ENCODE measurements around the gene ABCD3. TPM values are rescaled to one million over a fixed set of nuclear protein-coding genes. Genes with fewer than 3 reads are reported as not detected.

ABCD3 gene
- total and polyA plus RNA-seq, 7 donors, result 15.8 to 48.5 (median 37.7) TPM

DNA sequence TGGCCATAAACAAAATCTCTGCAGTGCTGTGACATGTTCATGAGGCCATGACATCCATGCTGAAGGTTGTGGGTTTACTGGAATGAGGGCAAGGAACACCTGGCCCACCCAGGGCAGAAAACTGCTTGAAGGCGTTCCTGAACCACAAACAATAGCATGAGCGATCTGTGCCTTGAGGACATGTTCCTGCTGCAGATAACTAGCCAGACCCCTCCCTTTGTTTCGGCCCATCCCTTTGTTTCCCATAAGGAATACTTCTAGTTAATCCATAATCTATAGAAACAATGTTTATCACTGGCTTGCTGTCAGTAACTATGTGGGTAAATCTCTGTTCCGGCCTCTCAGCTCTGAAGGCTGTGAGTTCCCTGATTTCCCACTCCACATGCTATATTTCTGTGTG lies 28.9 kb upstream of the ABCD3 start:
- Histone ChIP-seq H3K27me3 (ENCODE audit: insufficient read depth in 3 of 3, low read length in 2 of 3) (no peaks in the 10 kb centered on the region), H3K4me3 (no peak overlapping the region), H3K9me3 (no peaks in the 10 kb centered on the region), H3K27ac (no peak overlapping the region), H3K36me3 (ENCODE audit: insufficient read depth in 1 of 2, low read depth in 1 of 2) (no peaks in the 10 kb centered on the region), H3K4me1 (no peaks in the 10 kb centered on the region)
- intact Hi-C loops (cut with DNase I), result no loop called here
- ATAC-seq (no peak), DNase-seq (no peak)
- TF ChIP-seq CTCF (IDR thresholded peaks at IDR 0.05), result no peak
- 70 to 81% (median 73%) methylated on average over 4 of the region's 4 CpGs for WGBS, 3 donors

DNA sequence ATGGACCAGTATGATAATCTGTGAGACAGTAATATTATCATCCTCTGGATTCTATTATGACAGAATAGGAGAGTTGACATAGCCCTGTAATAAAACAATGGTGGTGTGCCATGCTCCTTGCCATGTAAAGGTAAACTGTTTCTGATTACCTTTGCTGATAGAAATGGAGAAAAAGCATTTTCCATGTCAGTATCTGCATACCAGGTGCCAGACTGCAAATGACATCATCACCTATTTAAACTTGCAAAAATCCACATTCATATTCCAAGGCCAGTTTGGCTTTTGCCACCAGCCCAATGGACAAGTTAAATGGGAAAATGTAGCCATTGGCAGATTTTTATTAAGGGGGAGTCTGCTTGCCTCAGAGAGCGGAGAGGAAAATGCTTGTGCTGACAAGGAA lies 23.9 kb upstream of the ABCD3 start:
- no peak overlapping the region for H3K27ac ChIP-seq
- H3K36me3 ChIP-seq (ENCODE audit: insufficient read depth in 1 of 2, low read depth in 1 of 2), result no peaks in the 10 kb centered on the region
- DNase-seq (no peak), ATAC-seq (no peak)
- intact Hi-C loops (cut with DNase I), result no loop called here
- WGBS, 3 donors, result 91 to 100% (median 91%) methylated on average over 1 of the region's 1 CpG
- TF ChIP-seq CTCF (IDR thresholded peaks at IDR 0.05), result no peak
- H3K27me3 ChIP-seq (ENCODE audit: insufficient read depth in 3 of 3, low read length in 2 of 3), result no peaks in the 10 kb centered on the region
- no peaks in the 10 kb centered on the region for H3K9me3 ChIP-seq
- H3K4me3 ChIP-seq, result no peak overlapping the region
- H3K4me1 ChIP-seq, result no peaks in the 10 kb centered on the region

- no peaks in the 10 kb centered on the region for H3K27me3 ChIP-seq (ENCODE audit: insufficient read depth in 3 of 3, low read length in 2 of 3)
- no peaks in the 10 kb centered on the region for H3K9me3 ChIP-seq
- H3K4me3 ChIP-seq, result no peak overlapping the region
- ATAC-seq (no peak), DNase-seq (no peak)
- 40 to 49% (median 44%) methylated on average over 3 of the region's 3 CpGs for WGBS, 3 donors
- no peaks in the 10 kb centered on the region for H3K36me3 ChIP-seq (ENCODE audit: insufficient read depth in 1 of 2, low read depth in 1 of 2)
- no peak overlapping the region for H3K27ac ChIP-seq
- intact Hi-C loops (cut with DNase I), result no loop called here
- no peaks in the 10 kb centered on the region for H3K4me1 ChIP-seq
- TF ChIP-seq CTCF (IDR thresholded peaks at IDR 0.05), result no peak
Measured at GRCh38 chr1:94395231-94395630, 23.0 kb upstream of the ABCD3 start.

DNA sequence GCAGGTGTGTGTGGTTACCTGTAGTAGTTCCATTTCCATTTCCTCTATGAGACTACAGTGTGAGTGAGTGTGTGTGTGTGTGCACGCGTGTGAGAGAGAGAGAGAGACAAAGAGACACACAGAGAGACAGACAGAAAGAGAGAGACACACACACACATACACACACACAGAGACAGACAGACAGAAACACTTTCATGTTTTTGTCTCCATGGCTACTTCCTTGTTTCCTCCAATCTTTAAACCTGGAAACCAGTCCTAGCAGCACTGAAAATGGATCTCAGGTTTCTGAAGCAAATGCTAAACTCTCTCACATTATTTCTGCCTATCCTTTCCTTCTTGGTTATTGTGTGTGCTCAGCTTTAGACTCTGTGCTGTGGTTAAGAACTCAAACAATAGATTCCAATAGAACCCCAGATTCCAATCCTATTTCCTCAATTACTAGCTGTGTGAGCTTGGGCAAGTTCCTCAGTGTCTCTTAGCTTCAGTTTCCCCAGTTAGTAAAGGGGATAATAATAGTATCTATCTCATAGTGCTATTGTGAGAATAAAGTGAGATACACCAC lies 22.4 kb upstream of the ABCD3 start:
- H3K27ac ChIP-seq, result no peak overlapping the region
- WGBS, 3 donors, result 91 to 100% (median 96%) methylated on average over 2 of the region's 2 CpGs
- no peaks in the 10 kb centered on the region for H3K9me3 ChIP-seq
- DNase-seq, result no peak
- no peak overlapping the region for H3K4me3 ChIP-seq
- H3K4me1 ChIP-seq, result no peaks in the 10 kb centered on the region
- no peaks in the 10 kb centered on the region for H3K27me3 ChIP-seq (ENCODE audit: insufficient read depth in 3 of 3, low read length in 2 of 3)
- intact Hi-C loops (cut with DNase I), result no loop called here
- TF ChIP-seq CTCF (IDR thresholded peaks at IDR 0.05), result no peak
- no peak for ATAC-seq
- H3K36me3 ChIP-seq (ENCODE audit: insufficient read depth in 1 of 2, low read depth in 1 of 2), result no peaks in the 10 kb centered on the region

- no peaks in the 10 kb centered on the region for H3K4me1 ChIP-seq
- no peak overlapping the region for H3K4me3 ChIP-seq
- no peak overlapping the region for H3K27ac ChIP-seq
- H3K36me3 ChIP-seq (ENCODE audit: insufficient read depth in 1 of 2, low read depth in 1 of 2), result no peaks in the 10 kb centered on the region
- WGBS, 3 donors, result 76 to 81% (median 76%) methylated on average over 11 of the region's 11 CpGs
- no peak for TF ChIP-seq CTCF (IDR thresholded peaks at IDR 0.05)
- no peaks in the 10 kb centered on the region for H3K9me3 ChIP-seq
- DNase-seq (no peak), ATAC-seq (peak in 2 of 4 donors; percentile 50 to 51)
- H3K27me3 ChIP-seq (ENCODE audit: insufficient read depth in 3 of 3, low read length in 2 of 3), result no peaks in the 10 kb centered on the region
- intact Hi-C loops (cut with DNase I), result no loop called here
Measured at GRCh38 chr1:94396356-94397010, 21.7 kb upstream of the ABCD3 start.
